Subcutaneous abdominal adipose tissue (tissue), 5 donors: ENCODE data around the gene EPS8L3.

Source experiments
- H3K27ac ChIP-seq: one replicate; pipeline ENCODE4 v1.7.0; 2013; ENCODE audit warnings: low read depth, mild to moderate bottlenecking, inconsistent platforms, low read length, moderate library complexity
- H3K27me3 ChIP-seq, 5 donors: one replicate each; pipeline ENCODE4 v1.7.0; 2013; ENCODE audit warnings: low read length in 5 of 5, inconsistent platforms in 1 of 5; ENCODE audit not compliant: control insufficient read depth in 5 of 5, insufficient read depth in 4 of 5
- H3K36me3 ChIP-seq, 5 donors: one replicate each; pipeline ENCODE4 v1.7.0; 2013; ENCODE audit warnings: low read length in 5 of 5; ENCODE audit not compliant: control insufficient read depth in 5 of 5, insufficient read depth in 5 of 5
- H3K4me1 ChIP-seq, 5 donors: one replicate each; pipeline ENCODE4 v1.7.0; 2013; ENCODE audit warnings: low read length in 5 of 5, mild to moderate bottlenecking in 3 of 5, moderate library complexity in 1 of 5; ENCODE audit not compliant: control insufficient read depth in 5 of 5, insufficient read depth in 5 of 5
- H3K4me3 ChIP-seq, 5 donors: one replicate each; pipeline ENCODE4 v1.7.0; 2013; ENCODE audit warnings: low read length in 5 of 5, low read depth in 1 of 5
- H3K9ac ChIP-seq, 5 donors: one replicate each; pipeline ENCODE4 v1.7.0; 2013; ENCODE audit warnings: low read length in 5 of 5, mild to moderate bottlenecking in 4 of 5, moderate library complexity in 3 of 5
- H3K9me3 ChIP-seq, 5 donors: one replicate each; pipeline ENCODE4 v1.7.0; 2013; ENCODE audit warnings: low read length in 5 of 5; ENCODE audit not compliant: control insufficient read depth in 5 of 5
- donor health status: healthy.
- donor health status: healthy.
- donor health status: healthy.
- donor health status: healthy.
- donor health status: healthy.

EPS8L3 gene

GRCh38 chr1:109787211-109787844 is 23.6 kb upstream of the EPS8L3 start:
- peak overlapping the region; percentile 72 for H3K27ac ChIP-seq
- no peaks in the 10 kb centered on the region for H3K27me3 ChIP-seq
- peaks cover 28 to 80% (median 71%) of the 10 kb centered on the region in 5 donors for H3K4me1 ChIP-seq
- H3K36me3 ChIP-seq = no peaks in the 10 kb centered on the region
- no peaks in the 10 kb centered on the region for H3K9me3 ChIP-seq
- H3K9ac ChIP-seq = no peak overlapping the region
- no peak overlapping the region for H3K4me3 ChIP-seq

- Histone ChIP-seq H3K9ac (peak overlapping the region in 3 of 5 donors; percentile 28 to 46 (median 36)), H3K4me1 (peaks cover 23 to 72% (median 64%) of the 10 kb centered on the region in 5 donors), H3K9me3 (no peaks in the 10 kb centered on the region), H3K36me3 (no peaks in the 10 kb centered on the region), H3K27me3 (no peaks in the 10 kb centered on the region), H3K4me3 (no peak overlapping the region), H3K27ac (peak overlapping the region; percentile 72)
These were observed 22.9 kb upstream of the EPS8L3 start for GRCh38 chr1:109786531-109787021.

DNA sequence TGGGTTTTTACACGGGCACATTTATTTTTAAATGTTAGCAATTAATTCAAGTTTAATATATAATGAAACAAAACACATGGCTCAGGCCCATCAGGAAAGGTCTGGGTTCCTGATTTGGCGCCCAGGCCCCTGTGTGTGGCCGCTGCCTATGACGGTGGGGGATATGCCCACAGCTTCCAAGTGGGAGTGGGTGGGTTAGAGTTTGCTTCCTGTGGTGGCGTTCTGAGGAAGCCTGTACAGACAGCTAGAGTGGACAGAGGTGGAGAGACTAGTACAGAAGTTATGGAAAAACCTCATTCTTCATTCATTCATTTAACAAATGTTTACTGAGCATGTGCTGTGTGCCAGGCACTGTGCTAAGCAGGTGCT is 22.4 kb upstream of the EPS8L3 start:
- Histone ChIP-seq H3K36me3 (no peaks in the 10 kb centered on the region), H3K27me3 (no peaks in the 10 kb centered on the region), H3K4me3 (no peak overlapping the region), H3K9ac (peak overlapping the region in 3 of 5 donors; percentile 28 to 46 (median 36)), H3K9me3 (peaks cover 0 to 2% (median 0%) of the 10 kb centered on the region in 5 donors), H3K27ac (peak overlapping the region; percentile 72), H3K4me1 (peaks cover 20 to 68% (median 59%) of the 10 kb centered on the region in 5 donors)

DNA sequence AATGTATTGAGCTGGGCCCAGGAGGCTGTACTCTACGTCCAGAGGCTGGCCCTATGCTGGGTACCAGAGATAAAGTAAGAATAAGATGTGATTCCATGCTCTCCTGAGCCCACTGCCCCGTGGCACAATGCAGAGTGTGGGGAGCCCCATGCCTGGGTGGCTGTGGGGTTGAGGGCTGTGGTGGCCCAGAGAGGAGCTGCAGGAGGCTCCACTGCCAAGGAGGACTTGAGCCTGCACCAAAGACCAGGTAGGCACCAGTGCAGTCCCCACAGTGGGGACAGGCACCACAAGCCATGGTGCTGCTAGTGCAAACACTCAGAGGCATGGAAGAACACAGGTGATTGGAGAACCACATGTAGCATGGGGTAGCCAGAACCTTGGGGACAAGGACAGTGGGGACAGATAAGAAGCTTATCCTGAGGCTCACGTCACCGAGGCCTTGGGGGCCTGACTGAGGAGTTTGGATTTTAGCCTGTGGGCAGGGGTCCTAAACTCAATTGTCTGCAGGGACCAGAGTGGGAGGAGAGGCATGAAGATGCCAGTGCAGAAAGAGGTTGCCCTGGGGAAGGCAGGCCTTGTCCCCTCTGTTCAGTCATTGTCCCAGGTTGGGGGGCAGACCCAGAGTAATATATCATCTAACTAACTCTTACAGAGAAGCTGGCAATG is 21.9 kb upstream of the EPS8L3 start:
- Histone ChIP-seq H3K36me3 (no peaks in the 10 kb centered on the region), H3K27ac (peak overlapping the region; percentile 72), H3K4me3 (no peak overlapping the region), H3K4me1 (peaks cover 18 to 62% (median 54%) of the 10 kb centered on the region in 5 donors), H3K9me3 (peaks cover 0 to 6% (median 0%) of the 10 kb centered on the region in 5 donors), H3K9ac (peak overlapping the region in 2 of 5 donors; percentile 34 to 36), H3K27me3 (no peaks in the 10 kb centered on the region)

GRCh38 chr1:109784551-109785252 is 21.0 kb upstream of the EPS8L3 start:
- Histone ChIP-seq H3K36me3 (no peaks in the 10 kb centered on the region), H3K27me3 (no peaks in the 10 kb centered on the region), H3K9ac (peak overlapping the region in 1 of 5 donors; percentile 35), H3K27ac (peak overlapping the region; percentile 72), H3K9me3 (peaks cover 0 to 6% (median 0%) of the 10 kb centered on the region in 5 donors), H3K4me1 (peaks cover 18 to 54% (median 49%) of the 10 kb centered on the region in 5 donors), H3K4me3 (no peak overlapping the region)

DNA sequence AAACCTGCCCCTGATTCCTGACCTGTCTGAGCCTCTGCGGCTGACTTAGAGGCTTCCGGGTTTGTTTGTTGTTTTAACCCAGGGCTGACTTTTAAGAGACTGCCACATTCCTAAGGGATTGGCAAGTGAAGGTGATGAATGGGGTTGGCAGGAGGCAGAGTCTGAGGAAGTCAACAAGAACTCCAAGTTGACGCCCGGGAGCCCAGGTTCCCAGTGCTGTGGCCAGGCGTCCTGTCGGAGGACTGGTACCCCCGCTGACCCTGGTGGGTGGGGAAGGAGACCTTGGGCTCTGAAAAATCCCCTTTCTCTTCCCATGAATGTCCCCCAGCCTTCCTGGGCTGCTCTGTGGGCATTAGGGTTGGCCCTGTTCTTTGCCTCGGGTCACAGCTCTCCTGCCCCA is 19.7 kb upstream of the EPS8L3 start:
- Histone ChIP-seq H3K27ac (peak overlapping the region; percentile 72), H3K9me3 (peaks cover 0 to 6% (median 0%) of the 10 kb centered on the region in 5 donors)

GRCh38 chr1:109782927-109783326 is 19.2 kb upstream of the EPS8L3 start:
- H3K36me3 ChIP-seq = no peaks in the 10 kb centered on the region
- H3K27ac ChIP-seq = peak overlapping the region; percentile 72
- peaks cover 0 to 6% (median 0%) of the 10 kb centered on the region in 5 donors for H3K9me3 ChIP-seq
- H3K9ac ChIP-seq = peak overlapping the region in 1 of 5 donors; percentile 31
- H3K4me1 ChIP-seq = peaks cover 18 to 49% (median 48%) of the 10 kb centered on the region in 5 donors
- no peaks in the 10 kb centered on the region for H3K27me3 ChIP-seq
- H3K4me3 ChIP-seq = no peak overlapping the region

More for the DNA sequence above, 19.7 kb upstream of the EPS8L3 start:
- no peaks in the 10 kb centered on the region for H3K36me3 ChIP-seq
- no peaks in the 10 kb centered on the region for H3K27me3 ChIP-seq
- H3K9ac ChIP-seq = peak overlapping the region in 2 of 5 donors; percentile 31 to 35
- peaks cover 18 to 49% (median 48%) of the 10 kb centered on the region in 5 donors for H3K4me1 ChIP-seq
- no peak overlapping the region for H3K4me3 ChIP-seq

GRCh38 chr1:109782514-109782913 is 18.8 kb upstream of the EPS8L3 start:
- Histone ChIP-seq H3K27ac (peak overlapping the region; percentile 72), H3K36me3 (no peaks in the 10 kb centered on the region), H3K4me1 (peaks cover 18 to 51% (median 48%) of the 10 kb centered on the region in 5 donors), H3K9ac (peak overlapping the region in 1 of 5 donors; percentile 21), H3K4me3 (no peak overlapping the region), H3K9me3 (peaks cover 0 to 6% (median 0%) of the 10 kb centered on the region in 5 donors), H3K27me3 (no peaks in the 10 kb centered on the region)

GRCh38 chr1:109781806-109782205 is 18.1 kb upstream of the EPS8L3 start:
- no peaks in the 10 kb centered on the region for H3K27me3 ChIP-seq
- H3K9ac ChIP-seq = no peak overlapping the region
- peaks cover 0 to 6% (median 0%) of the 10 kb centered on the region in 5 donors for H3K9me3 ChIP-seq
- no peaks in the 10 kb centered on the region for H3K36me3 ChIP-seq
- peaks cover 19 to 54% (median 49%) of the 10 kb centered on the region in 5 donors for H3K4me1 ChIP-seq
- peak overlapping the region; percentile 72 for H3K27ac ChIP-seq
- no peak overlapping the region for H3K4me3 ChIP-seq
